ENCODE data around the gene ATXN10.
"Not testable (repeated sequence)": the region's sequence is repeated elsewhere in the genome, so short reads cannot be mapped to it uniquely, and the experiment has no call there.

Gene ATXN10

DNA sequence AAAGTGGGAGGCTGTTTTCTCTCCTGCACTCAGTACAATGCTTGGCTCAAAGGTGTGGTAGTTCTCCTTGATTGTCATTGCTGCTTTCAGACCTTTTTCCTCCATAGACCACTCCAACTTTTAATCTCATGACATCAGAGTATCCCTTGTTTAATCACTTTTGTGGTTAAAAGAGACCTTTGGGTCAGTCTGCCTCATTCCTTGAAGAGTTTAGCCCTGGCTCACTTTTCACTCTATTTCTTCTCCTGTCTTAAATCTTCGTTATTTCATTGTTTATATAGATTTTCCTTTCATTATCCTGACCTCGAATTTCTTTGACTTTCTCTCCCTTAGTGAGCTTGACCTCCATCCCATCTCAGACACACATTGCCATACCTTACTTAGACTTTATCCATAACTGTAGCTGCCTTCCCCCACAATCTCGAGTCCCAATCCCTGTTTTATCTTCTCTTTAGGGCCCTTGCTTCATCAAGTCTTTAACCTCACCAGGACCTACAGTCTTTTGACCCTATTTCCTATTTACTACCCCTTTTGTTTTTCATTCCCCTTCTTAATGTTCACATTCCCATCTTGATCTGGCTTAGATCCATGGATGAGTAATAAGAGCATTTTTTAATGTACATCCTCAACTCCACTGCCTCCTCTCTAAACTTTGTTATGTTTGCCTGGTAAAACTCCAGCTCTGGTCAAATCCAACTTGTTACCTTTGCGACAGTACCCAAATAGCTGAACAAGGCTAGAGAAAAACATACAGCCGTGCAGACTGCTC, 9.5 kb downstream of the ATXN10 start:
- DNase-seq = peak; percentile 77
- Histone ChIP-seq H3K4ac (ENCODE audit: low read depth in 1 of 2, low read length in 2 of 2) (no peak overlapping the region), H3K79me1 (replicated peaks; ENCODE audit: low read length, poor library complexity, severe bottlenecking) (no peaks in the 10 kb centered on the region), H3K27ac (ENCODE audit: low read length, poor library complexity, severe bottlenecking) (peak overlapping the region; percentile 46), H3K9me3 (ENCODE audit: control insufficient read depth, low read length) (no peaks in the 10 kb centered on the region), H4K8ac (ENCODE audit: low read length) (no peak overlapping the region), H3K4me1 (ENCODE audit: control insufficient read depth, insufficient read depth, low read depth, low read length) (peaks cover 21% of the 10 kb centered on the region), H3K14ac (ENCODE audit: low read length in 2 of 2) (no peak overlapping the region), H2AFZ (ENCODE audit: low read depth, low read length) (no peak overlapping the region), H2BK12ac (ENCODE audit: low read length in 2 of 2) (no peak overlapping the region), H3K23ac (ENCODE audit: low read length in 2 of 2) (no peak overlapping the region), H3K27me3 (ENCODE audit: control insufficient read depth in 1 of 2, insufficient read depth in 1 of 2, low read length in 2 of 2) (no peaks in the 10 kb centered on the region), H2AK5ac (ENCODE audit: low read length, severe bottlenecking) (peak overlapping the region; percentile 74), H3K36me3 (ENCODE audit: control insufficient read depth in 1 of 2, insufficient read depth in 2 of 2, low read depth in 1 of 2, low read length in 2 of 2) (no peaks in the 10 kb centered on the region), H3K9ac (ENCODE audit: low read length) (peak overlapping the region; percentile 41), H3K4me2 (ENCODE audit: low read length, poor library complexity, severe bottlenecking) (peak overlapping the region; percentile 28), H2BK15ac (ENCODE audit: low read depth, poor library complexity, severe bottlenecking) (no peak overlapping the region), H3K18ac (ENCODE audit: low read depth in 1 of 2, low read length in 2 of 2) (peak overlapping the region in 1 of 2 experiments; percentile 80), H3K4me3 (ENCODE audit: insufficient read depth in 1 of 2, low read depth in 1 of 2, low read length in 2 of 2) (peak overlapping the region in 1 of 2 experiments; percentile 14), H4K91ac (ENCODE audit: low read length) (no peak overlapping the region), H2BK120ac (ENCODE audit: low read depth, low read length) (no peak overlapping the region), H2BK5ac (ENCODE audit: low read depth, low read length, poor library complexity, severe bottlenecking) (no peak overlapping the region)
- WGBS = 47% methylated on average over 5 of the region's 5 CpGs

DNA sequence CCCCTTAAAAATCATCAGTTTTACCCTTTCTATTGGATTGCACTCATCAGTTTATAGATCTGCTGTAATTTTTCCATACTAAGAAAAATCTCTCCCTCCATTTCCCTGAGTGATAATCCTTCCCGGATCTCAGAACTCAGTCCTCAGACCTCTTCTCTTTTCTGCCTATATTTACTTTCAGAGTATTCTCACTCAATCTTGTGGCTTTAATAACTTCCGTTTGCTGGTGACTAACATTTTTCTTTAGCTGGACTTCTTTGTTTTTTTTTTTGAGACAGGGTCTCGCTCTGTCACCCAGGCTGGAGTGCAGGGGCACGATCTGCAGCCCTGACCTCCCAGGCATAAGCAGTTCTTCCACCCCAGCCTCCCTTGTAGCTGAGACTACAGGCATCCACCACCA, 10.4 kb downstream of the ATXN10 start:
- Histone ChIP-seq H3K36me3 (ENCODE audit: control insufficient read depth in 1 of 2, insufficient read depth in 2 of 2, low read depth in 1 of 2, low read length in 2 of 2) (no peaks in the 10 kb centered on the region), H3K18ac (ENCODE audit: low read depth in 1 of 2, low read length in 2 of 2) (no peak overlapping the region)

DNA sequence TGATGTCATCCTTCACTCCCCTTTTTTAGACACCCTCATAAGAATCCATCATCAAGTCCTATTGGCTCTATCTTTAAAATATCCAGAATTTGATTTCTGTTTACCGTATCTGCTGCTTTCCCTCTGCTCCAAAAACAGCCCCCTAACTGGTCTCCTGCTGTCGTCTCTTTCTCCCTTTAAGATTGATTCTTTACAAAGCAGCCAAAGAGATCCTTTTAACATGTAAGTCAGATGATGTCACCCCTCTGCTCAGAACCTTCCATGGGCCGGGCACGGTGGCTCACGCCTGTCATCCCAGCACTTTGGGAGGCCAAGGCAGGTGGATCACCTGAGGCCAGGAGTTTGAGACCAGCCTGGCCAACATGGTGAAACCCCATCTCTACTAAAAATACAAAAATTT, 11.1 kb downstream of the ATXN10 start:
- not testable (repeated sequence) for H3K4me2 ChIP-seq (ENCODE audit: low read length, poor library complexity, severe bottlenecking); H3K14ac ChIP-seq (ENCODE audit: low read length in 2 of 2); H2BK120ac ChIP-seq (ENCODE audit: low read depth, low read length); DNase-seq; H3K27me3 ChIP-seq (ENCODE audit: control insufficient read depth in 1 of 2, insufficient read depth in 1 of 2, low read length in 2 of 2); H3K27ac ChIP-seq (ENCODE audit: low read length, poor library complexity, severe bottlenecking); H2AFZ ChIP-seq (ENCODE audit: low read depth, low read length); H3K4ac ChIP-seq (ENCODE audit: low read depth in 1 of 2, low read length in 2 of 2); H3K4me3 ChIP-seq (ENCODE audit: insufficient read depth in 1 of 2, low read depth in 1 of 2, low read length in 2 of 2); H2BK15ac ChIP-seq (ENCODE audit: low read depth, poor library complexity, severe bottlenecking); H3K36me3 ChIP-seq (ENCODE audit: control insufficient read depth in 1 of 2, insufficient read depth in 2 of 2, low read depth in 1 of 2, low read length in 2 of 2); H3K23ac ChIP-seq (ENCODE audit: low read length in 2 of 2); H4K8ac ChIP-seq (ENCODE audit: low read length); H4K91ac ChIP-seq (ENCODE audit: low read length); H3K79me1 ChIP-seq (replicated peaks; ENCODE audit: low read length, poor library complexity, severe bottlenecking); H2BK12ac ChIP-seq (ENCODE audit: low read length in 2 of 2); H2AK5ac ChIP-seq (ENCODE audit: low read length, severe bottlenecking); H3K9me3 ChIP-seq (ENCODE audit: control insufficient read depth, low read length); H3K18ac ChIP-seq (ENCODE audit: low read depth in 1 of 2, low read length in 2 of 2); H3K9ac ChIP-seq (ENCODE audit: low read length); H2BK5ac ChIP-seq (ENCODE audit: low read depth, low read length, poor library complexity, severe bottlenecking)
- 87% methylated on average over 5 of the region's 5 CpGs for WGBS
- peaks cover 22% of the 10 kb centered on the region for H3K4me1 ChIP-seq (ENCODE audit: control insufficient read depth, insufficient read depth, low read depth, low read length)

More for the DNA sequence above, 10.4 kb downstream of the ATXN10 start:
- no peak overlapping the region for H3K14ac ChIP-seq (ENCODE audit: low read length in 2 of 2)
- H3K27me3 ChIP-seq (ENCODE audit: control insufficient read depth in 1 of 2, insufficient read depth in 1 of 2, low read length in 2 of 2) = no peaks in the 10 kb centered on the region
- no peak overlapping the region for H2BK15ac ChIP-seq (ENCODE audit: low read depth, poor library complexity, severe bottlenecking)
- no peak overlapping the region for H2BK12ac ChIP-seq (ENCODE audit: low read length in 2 of 2)
- H3K9ac ChIP-seq (ENCODE audit: low read length) = no peak overlapping the region
- H3K4me1 ChIP-seq (ENCODE audit: control insufficient read depth, insufficient read depth, low read depth, low read length) = peaks cover 22% of the 10 kb centered on the region
- H3K4me3 ChIP-seq (ENCODE audit: insufficient read depth in 1 of 2, low read depth in 1 of 2, low read length in 2 of 2) = no peak overlapping the region
- no peak overlapping the region for H2AFZ ChIP-seq (ENCODE audit: low read depth, low read length)
- 71% methylated on average over 4 of the region's 4 CpGs for WGBS
- DNase-seq = no peak
- H4K91ac ChIP-seq (ENCODE audit: low read length) = no peak overlapping the region
- no peak overlapping the region for H2BK120ac ChIP-seq (ENCODE audit: low read depth, low read length)
- no peak overlapping the region for H4K8ac ChIP-seq (ENCODE audit: low read length)
- H2AK5ac ChIP-seq (ENCODE audit: low read length, severe bottlenecking) = no peak overlapping the region
- no peak overlapping the region for H2BK5ac ChIP-seq (ENCODE audit: low read depth, low read length, poor library complexity, severe bottlenecking)
- H3K27ac ChIP-seq (ENCODE audit: low read length, poor library complexity, severe bottlenecking) = peak overlapping the region; percentile 37
- H3K4ac ChIP-seq (ENCODE audit: low read depth in 1 of 2, low read length in 2 of 2) = no peak overlapping the region
- no peak overlapping the region for H3K4me2 ChIP-seq (ENCODE audit: low read length, poor library complexity, severe bottlenecking)
- no peak overlapping the region for H3K23ac ChIP-seq (ENCODE audit: low read length in 2 of 2)
- no peaks in the 10 kb centered on the region for H3K9me3 ChIP-seq (ENCODE audit: control insufficient read depth, low read length)
- no peaks in the 10 kb centered on the region for H3K79me1 ChIP-seq (replicated peaks; ENCODE audit: low read length, poor library complexity, severe bottlenecking)

DNA sequence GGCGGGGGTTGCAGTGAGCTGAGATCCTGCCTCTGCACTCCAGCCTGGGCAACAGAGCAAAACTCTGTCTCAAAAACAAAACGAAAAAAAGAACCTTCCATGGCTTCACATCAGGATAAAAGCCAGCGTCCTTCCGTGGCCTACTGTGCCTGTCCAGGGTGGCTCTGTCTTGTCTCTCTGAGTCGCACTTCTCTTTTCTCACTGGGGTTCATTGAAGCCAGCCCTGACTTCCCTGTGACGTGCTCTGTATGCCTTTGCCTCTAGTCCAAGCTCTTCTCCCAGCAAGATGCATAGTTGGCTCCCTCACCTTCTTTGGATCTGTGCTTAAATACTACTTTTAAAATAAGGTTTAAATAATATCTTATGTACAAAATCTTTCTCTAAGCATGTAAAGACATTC, 11.6 kb downstream of the ATXN10 start:
- no peak overlapping the region for H2BK120ac ChIP-seq (ENCODE audit: low read depth, low read length)
- H3K4me3 ChIP-seq (ENCODE audit: insufficient read depth in 1 of 2, low read depth in 1 of 2, low read length in 2 of 2) = no peak overlapping the region
- H3K9ac ChIP-seq (ENCODE audit: low read length) = no peak overlapping the region
- no peak overlapping the region for H3K27ac ChIP-seq (ENCODE audit: low read length, poor library complexity, severe bottlenecking)
- H2AFZ ChIP-seq (ENCODE audit: low read depth, low read length) = no peak overlapping the region
- H3K4ac ChIP-seq (ENCODE audit: low read depth in 1 of 2, low read length in 2 of 2) = no peak overlapping the region
- H2BK15ac ChIP-seq (ENCODE audit: low read depth, poor library complexity, severe bottlenecking) = no peak overlapping the region
- H4K91ac ChIP-seq (ENCODE audit: low read length) = peak overlapping the region; percentile 61
- DNase-seq = no peak
- 88% methylated on average over 6 of the region's 6 CpGs for WGBS
- H3K36me3 ChIP-seq (ENCODE audit: control insufficient read depth in 1 of 2, insufficient read depth in 2 of 2, low read depth in 1 of 2, low read length in 2 of 2) = no peaks in the 10 kb centered on the region
- H3K18ac ChIP-seq (ENCODE audit: low read depth in 1 of 2, low read length in 2 of 2) = no peak overlapping the region
- no peak overlapping the region for H3K14ac ChIP-seq (ENCODE audit: low read length in 2 of 2)
- H3K4me1 ChIP-seq (ENCODE audit: control insufficient read depth, insufficient read depth, low read depth, low read length) = peaks cover 22% of the 10 kb centered on the region
- no peaks in the 10 kb centered on the region for H3K9me3 ChIP-seq (ENCODE audit: control insufficient read depth, low read length)
- H3K4me2 ChIP-seq (ENCODE audit: low read length, poor library complexity, severe bottlenecking) = no peak overlapping the region
- H2AK5ac ChIP-seq (ENCODE audit: low read length, severe bottlenecking) = no peak overlapping the region
- peak overlapping the region; percentile 88 for H4K8ac ChIP-seq (ENCODE audit: low read length)
- H3K27me3 ChIP-seq (ENCODE audit: control insufficient read depth in 1 of 2, insufficient read depth in 1 of 2, low read length in 2 of 2) = no peaks in the 10 kb centered on the region
- H3K79me1 ChIP-seq (replicated peaks; ENCODE audit: low read length, poor library complexity, severe bottlenecking) = no peaks in the 10 kb centered on the region
- no peak overlapping the region for H2BK5ac ChIP-seq (ENCODE audit: low read depth, low read length, poor library complexity, severe bottlenecking)
- H2BK12ac ChIP-seq (ENCODE audit: low read length in 2 of 2) = no peak overlapping the region
- no peak overlapping the region for H3K23ac ChIP-seq (ENCODE audit: low read length in 2 of 2)
